MM.1S (cell line): ENCODE results near the gene SNCAIP.

Source experiments
- DNase-seq: peaks from one replicate; pipeline ENCODE4 v3.0.0-alpha.2; 2015
- H2AFZ ChIP-seq: fragments of 300-600 bp; sonication (generic); 2 replicates; pipeline ENCODE4 v1.6.0; 2016; ENCODE audit warnings: antibody characterized with exemption, low read length
- H3F3A ChIP-seq: fragments of 300-600 bp; sonication (generic); 2 replicates; pipeline ENCODE4 v1.6.1; 2016; ENCODE audit warnings: mild to moderate bottlenecking, antibody characterized with exemption, low read length, moderate library complexity, mixed read lengths; ENCODE audit not compliant: insufficient read depth
- H3K27ac ChIP-seq: fragments of 300-600 bp; sonication (generic); 2 replicates; pipeline ENCODE4 v1.5.1; 2016; ENCODE audit warnings: mild to moderate bottlenecking, low read length
- H3K27me3 ChIP-seq: fragments of 300-600 bp; sonication (generic); replicated peaks from 2 replicates; pipeline ENCODE4 v1.6.0; 2016; ENCODE audit warnings: low read length; ENCODE audit not compliant: insufficient read depth
- H3K36me3 ChIP-seq: fragments of 300-600 bp; sonication (generic); replicated peaks from 2 replicates; pipeline ENCODE4 v1.6.1; 2016; ENCODE audit warnings: mild to moderate bottlenecking, low read length, mixed read lengths; ENCODE audit not compliant: insufficient read depth
- H3K4me1 ChIP-seq: fragments of 300-600 bp; sonication (generic); 2 replicates; pipeline ENCODE4 v1.6.1; 2016; ENCODE audit warnings: low read length, mixed read lengths
- H3K4me2 ChIP-seq: fragments of 300-600 bp; sonication (generic); 2 replicates; pipeline ENCODE4 v1.6.0; 2016; ENCODE audit warnings: low read depth, low read length
- H3K4me3 ChIP-seq: fragments of 300-600 bp; sonication (generic); 2 replicates; pipeline ENCODE4 v1.5.1; 2016; ENCODE audit warnings: low read length, mixed read lengths
- H3K79me2 ChIP-seq: fragments of 300-600 bp; sonication (generic); 2 replicates; pipeline ENCODE4 v1.6.1; 2016; ENCODE audit warnings: mixed run types, low read length, mixed read lengths
- H3K9ac ChIP-seq: fragments of 300-600 bp; sonication (generic); 2 replicates; pipeline ENCODE4 v1.6.1; 2016; ENCODE audit warnings: low read length, mixed read lengths
- H3K9me2 ChIP-seq: fragments of 300-600 bp; sonication (generic); replicated peaks from 2 replicates; pipeline ENCODE4 v1.6.1; 2016; ENCODE audit warnings: mild to moderate bottlenecking, low read length, mixed read lengths; ENCODE audit not compliant: insufficient read depth
- H3K9me3 ChIP-seq: fragments of 300-600 bp; sonication (generic); replicated peaks from 2 replicates; pipeline ENCODE4 v1.6.1; 2016; ENCODE audit warnings: mild to moderate bottlenecking, low read length, mixed read lengths; ENCODE audit not compliant: insufficient read depth
- H4K20me1 ChIP-seq: fragments of 300-600 bp; sonication (generic); 2 replicates; pipeline ENCODE4 v1.6.1; 2016; ENCODE audit warnings: mild to moderate bottlenecking, low read length, moderate library complexity, mixed read lengths; ENCODE audit not compliant: insufficient read depth
- EZH2 ChIP-seq: fragments of 300-600 bp; sonication (generic); optimal IDR thresholded peaks from 2 replicates; pipeline ENCODE3; 2017; ENCODE audit warnings: low read depth, mild to moderate bottlenecking, antibody characterized with exemption, low read length, mixed read lengths
- EZH2phosphoT487 ChIP-seq: fragments of 300-600 bp; sonication (generic); IDR thresholded peaks from 2 replicates; pipeline ENCODE4 v1.6.1; 2018; ENCODE audit warnings: antibody characterized with exemption, low read length
- TF ChIP-seq, protein P1 (sequence below): fragments of 300-600 bp; sonication (generic); IDR thresholded peaks from 2 replicates; pipeline ENCODE4 v1.5.1; 2016; ENCODE audit warnings: antibody characterized with exemption, low read length, mixed read lengths

Gene SNCAIP

DNA sequence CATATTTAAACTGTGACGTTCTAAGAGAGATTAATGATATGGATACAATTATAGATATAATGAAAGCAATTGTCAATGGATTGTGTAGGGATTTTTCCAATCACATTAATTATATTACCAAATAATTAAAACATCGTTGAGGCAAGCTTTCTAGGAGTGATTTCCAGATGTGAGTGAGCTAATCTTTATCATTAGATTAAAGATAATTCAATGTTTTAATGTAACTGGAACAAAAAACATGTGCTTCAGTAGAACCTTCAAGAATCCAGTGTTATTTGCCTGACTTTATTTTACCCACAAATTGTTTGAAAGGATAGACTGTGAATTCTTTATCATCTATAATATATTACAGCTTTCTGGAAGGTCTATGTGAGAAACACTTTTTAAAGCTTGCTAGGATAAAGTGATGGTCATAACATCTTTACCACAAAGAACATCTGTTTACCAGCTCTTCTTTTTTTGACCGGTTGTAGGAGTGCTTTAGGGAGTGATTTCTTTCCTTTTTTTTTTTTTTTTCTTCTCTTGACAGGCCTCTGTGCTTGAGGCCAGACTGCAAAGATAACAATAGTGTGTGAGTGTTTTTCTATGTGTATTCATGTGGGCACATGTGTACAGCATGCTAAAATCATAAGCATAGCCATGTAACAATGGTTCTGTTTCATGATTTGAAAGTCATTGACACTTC, 35.0 kb downstream of the SNCAIP start:
- DNase-seq, result no peak
- Histone ChIP-seq H3K36me3 (no peaks in the 10 kb centered on the region), H3K9me2 (no peaks in the 10 kb centered on the region), H3K9ac (no peak overlapping the region), H3K4me1 (no peaks in the 10 kb centered on the region), H2AFZ (no peak overlapping the region), H4K20me1 (no peaks in the 10 kb centered on the region), H3F3A (no peaks in the 10 kb centered on the region), H3K27me3 (no peaks in the 10 kb centered on the region), H3K4me2 (no peak overlapping the region), H3K9me3 (no peaks in the 10 kb centered on the region), H3K4me3 (no peak overlapping the region), H3K79me2 (no peaks in the 10 kb centered on the region), H3K27ac (no peak overlapping the region)
- no peak for TF ChIP-seq EZH2phosphoT487
- no peak for TF ChIP-seq EZH2
- TF ChIP-seq, protein P1, sequence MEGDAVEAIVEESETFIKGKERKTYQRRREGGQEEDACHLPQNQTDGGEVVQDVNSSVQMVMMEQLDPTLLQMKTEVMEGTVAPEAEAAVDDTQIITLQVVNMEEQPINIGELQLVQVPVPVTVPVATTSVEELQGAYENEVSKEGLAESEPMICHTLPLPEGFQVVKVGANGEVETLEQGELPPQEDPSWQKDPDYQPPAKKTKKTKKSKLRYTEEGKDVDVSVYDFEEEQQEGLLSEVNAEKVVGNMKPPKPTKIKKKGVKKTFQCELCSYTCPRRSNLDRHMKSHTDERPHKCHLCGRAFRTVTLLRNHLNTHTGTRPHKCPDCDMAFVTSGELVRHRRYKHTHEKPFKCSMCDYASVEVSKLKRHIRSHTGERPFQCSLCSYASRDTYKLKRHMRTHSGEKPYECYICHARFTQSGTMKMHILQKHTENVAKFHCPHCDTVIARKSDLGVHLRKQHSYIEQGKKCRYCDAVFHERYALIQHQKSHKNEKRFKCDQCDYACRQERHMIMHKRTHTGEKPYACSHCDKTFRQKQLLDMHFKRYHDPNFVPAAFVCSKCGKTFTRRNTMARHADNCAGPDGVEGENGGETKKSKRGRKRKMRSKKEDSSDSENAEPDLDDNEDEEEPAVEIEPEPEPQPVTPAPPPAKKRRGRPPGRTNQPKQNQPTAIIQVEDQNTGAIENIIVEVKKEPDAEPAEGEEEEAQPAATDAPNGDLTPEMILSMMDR, result no peak

DNA sequence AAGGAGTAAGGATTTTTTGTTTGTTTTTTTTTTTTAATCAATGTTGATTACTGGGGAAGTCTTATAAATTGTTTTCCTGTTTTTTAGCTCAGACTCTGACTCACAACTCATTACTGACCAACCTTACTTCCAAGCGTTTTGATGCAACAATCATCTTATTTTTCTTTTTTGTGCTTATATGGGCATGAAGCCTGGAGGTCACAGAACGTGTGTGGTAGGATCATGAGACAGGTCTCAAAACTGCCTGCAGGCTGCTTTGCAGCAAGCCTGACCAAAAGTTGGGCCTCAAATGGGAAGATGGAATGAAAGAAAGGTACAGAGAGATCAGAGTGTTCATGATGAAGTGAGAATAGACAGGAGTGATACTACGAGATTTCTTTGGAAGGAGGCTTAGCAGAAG, 38.5 kb downstream of the SNCAIP start:
- H3K36me3 ChIP-seq, result no peaks in the 10 kb centered on the region
- no peaks in the 10 kb centered on the region for H3K4me1 ChIP-seq
- H3K27ac ChIP-seq, result no peak overlapping the region
- H3K4me3 ChIP-seq, result no peak overlapping the region
- no peaks in the 10 kb centered on the region for H3K9me2 ChIP-seq
- no peak overlapping the region for H3K9ac ChIP-seq
- no peaks in the 10 kb centered on the region for H4K20me1 ChIP-seq
- no peaks in the 10 kb centered on the region for H3K79me2 ChIP-seq
- no peak overlapping the region for H2AFZ ChIP-seq
- no peak overlapping the region for H3K4me2 ChIP-seq
- H3K27me3 ChIP-seq, result no peaks in the 10 kb centered on the region
- TF ChIP-seq EZH2 (no peak), EZH2phosphoT487 (no peak)
- TF ChIP-seq, protein P1, result no peak
- DNase-seq, result no peak
- no peaks in the 10 kb centered on the region for H3F3A ChIP-seq
- no peaks in the 10 kb centered on the region for H3K9me3 ChIP-seq

DNA sequence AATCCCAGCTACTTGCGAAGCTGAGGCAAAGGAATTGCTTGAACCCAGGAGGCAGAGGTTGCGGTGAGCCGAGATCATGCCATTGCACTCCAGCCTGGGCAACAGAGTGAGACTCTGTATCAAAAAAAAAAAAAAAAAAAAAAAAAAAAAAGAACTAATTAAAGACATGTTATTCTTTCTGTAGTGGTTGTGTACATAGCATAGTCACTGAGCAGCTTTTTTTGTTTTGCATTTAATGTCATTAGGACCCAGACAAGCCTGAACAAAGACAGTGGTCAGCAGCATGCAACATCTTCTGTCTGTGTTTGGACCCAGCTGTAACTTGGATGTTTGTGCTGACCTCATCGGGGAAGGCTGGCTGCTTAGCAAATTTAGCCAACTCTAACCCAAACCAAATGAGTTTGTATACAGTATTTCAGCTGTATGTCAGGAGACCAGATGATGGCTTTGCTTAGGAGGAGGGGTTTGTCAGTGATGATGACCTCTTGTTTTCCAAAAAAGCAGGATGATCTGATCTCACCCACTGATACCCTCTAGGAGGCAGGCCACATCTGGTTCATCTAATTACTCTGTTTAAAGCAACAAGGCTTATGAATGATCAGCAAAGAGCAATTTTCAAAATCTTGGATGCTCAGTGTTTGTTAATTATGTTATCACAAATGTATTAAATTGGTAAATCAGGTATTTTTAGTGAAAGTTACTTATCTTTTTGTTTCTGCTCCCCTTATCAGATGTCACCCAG, 39.5 kb downstream of the SNCAIP start:
- TF ChIP-seq EZH2, result no peak
- TF ChIP-seq, protein P1, result no peak
- no peak for TF ChIP-seq EZH2phosphoT487
- Histone ChIP-seq H4K20me1 (no peaks in the 10 kb centered on the region), H3K79me2 (no peaks in the 10 kb centered on the region), H3K4me2 (no peak overlapping the region), H3K36me3 (no peaks in the 10 kb centered on the region), H2AFZ (no peak overlapping the region), H3K27ac (no peak overlapping the region), H3K9me2 (no peaks in the 10 kb centered on the region), H3K4me1 (no peaks in the 10 kb centered on the region), H3K9ac (no peak overlapping the region), H3F3A (no peaks in the 10 kb centered on the region), H3K9me3 (no peaks in the 10 kb centered on the region), H3K4me3 (no peak overlapping the region), H3K27me3 (no peaks in the 10 kb centered on the region)
- no peak for DNase-seq
